GM19240 (cell line): ENCODE results near the gene RANBP9.

Experiments
- DNase-seq: peaks from one replicate; pipeline ENCODE4 v3.0.0; 2011; ENCODE audit warnings: low spot score; ENCODE audit not compliant: insufficient read length

Gene RANBP9

DNA sequence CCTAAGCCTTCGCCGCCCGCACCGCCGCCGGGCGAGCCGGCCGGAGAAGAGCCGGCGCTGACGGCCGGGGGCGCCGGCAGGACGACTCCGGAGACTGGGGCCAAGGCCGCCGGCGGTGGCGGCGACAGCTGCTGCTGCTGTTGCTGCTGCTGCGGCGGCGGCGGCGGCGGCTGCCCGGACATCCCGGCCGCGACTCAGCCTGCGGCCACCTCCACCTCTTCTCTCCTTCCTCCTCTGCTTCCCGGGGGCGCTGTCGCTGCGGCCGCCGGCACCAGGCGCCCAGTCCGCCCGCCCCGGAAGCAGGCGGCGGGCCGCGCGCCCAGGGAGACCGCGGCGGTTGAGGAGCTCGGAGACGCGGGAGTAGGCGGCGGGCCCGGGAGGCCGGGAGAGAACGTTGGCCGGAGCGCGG lies 307 bp downstream of the RANBP9 start:
- DNase-seq, result no peak

DNA sequence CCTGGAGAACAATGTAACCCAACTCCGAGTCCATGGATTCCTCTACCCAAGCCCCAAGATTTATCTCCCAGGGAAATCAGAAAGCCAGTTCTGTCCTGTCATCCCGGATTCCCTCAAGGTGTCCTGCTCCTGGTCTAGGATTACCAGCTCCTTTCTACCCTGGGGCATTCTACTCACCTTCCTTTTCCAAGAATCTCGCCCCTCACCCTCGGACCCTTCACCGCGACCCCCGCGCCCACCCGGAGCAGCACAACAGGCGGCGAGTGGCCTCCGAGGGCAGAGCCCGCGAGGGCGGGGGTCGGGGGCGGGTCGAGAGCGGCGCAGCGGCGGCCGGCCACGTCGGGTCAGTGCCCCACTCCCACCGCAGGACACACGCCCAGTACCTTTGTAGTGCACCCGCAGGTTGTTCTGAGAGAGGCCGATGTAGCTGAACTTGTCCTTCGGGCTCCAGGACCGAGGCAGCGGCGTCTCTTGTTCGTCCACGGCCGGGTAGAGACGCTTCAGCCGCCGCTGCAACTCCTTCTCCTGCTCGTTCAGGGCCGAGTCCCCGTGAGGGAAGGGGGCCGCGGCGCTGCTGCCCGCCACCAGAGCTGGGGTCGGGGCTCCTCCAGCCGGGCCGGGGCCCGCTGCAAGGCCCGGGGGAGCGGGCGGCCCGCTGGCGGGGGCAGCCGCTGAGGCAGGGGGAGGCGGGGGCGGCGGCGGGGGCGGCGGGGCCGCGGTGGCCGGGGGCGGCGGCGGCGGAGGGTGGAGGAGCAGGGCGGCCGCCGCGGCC lies 897 bp downstream of the RANBP9 start:
- no peak for DNase-seq

- no peak for DNase-seq
These were observed 1.7 kb downstream of the RANBP9 start for GRCh38 chr6:13709689-13710551.

DNA sequence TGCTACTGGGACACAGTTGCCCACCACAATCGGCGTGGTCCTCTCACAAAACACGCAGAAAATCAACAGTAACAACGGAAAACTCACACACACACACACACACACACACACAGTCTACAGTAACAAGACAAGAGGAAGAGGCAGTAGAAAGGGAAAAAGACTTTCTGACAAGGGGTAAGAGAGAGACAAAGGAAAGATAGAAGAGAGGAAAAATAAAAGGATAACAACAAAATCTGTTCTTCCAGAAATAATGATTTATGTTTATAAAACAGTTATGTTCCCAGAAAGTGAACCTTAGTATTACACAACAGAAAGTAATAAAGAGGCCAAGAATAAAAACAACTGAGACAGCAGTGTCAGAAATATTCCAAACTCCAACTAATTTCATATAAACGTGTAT lies 2.9 kb downstream of the RANBP9 start:
- no peak for DNase-seq

DNA sequence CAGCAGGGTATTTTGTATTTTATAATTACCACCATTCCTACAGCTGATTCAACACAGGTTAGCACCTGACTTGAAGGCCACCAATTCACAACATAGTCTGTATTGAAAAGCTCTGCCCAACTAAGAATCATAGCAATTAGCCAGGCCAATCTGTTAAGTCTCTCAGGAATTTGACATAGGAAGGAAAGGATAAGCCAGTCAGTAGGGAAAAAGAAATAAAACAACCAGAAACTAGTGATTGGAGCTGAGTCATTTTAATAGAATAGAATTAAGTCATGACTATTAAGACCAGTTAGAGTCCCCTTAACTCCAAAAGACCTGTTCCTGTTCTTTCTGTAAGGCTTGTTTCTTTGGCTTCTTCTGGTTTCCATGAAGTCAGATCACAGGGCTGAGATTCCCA lies 8.1 kb downstream of the RANBP9 start:
- DNase-seq, result no peak

- no peak for DNase-seq
These were observed 8.8 kb downstream of the RANBP9 start for GRCh38 chr6:13702809-13703302.

DNA sequence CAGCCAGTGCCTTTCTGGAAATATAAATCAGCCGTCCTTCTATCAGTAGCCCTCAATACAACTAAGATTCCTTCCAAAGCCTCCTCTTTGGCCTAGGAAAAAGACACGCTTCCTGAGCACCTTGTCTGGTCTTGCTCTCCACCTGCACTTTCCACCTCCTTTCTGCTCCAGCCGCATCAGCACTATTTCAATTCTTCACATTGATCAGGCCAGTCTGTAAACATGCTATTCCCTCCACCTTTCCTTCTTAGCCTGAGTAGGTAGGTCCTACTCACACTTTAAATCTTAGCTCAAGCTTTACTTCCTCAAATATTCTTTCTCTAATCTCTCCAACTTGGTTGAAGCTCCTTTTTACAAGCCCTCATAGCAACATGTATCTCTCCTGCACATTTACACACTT lies 11.4 kb downstream of the RANBP9 start:
- DNase-seq, result no peak

DNA sequence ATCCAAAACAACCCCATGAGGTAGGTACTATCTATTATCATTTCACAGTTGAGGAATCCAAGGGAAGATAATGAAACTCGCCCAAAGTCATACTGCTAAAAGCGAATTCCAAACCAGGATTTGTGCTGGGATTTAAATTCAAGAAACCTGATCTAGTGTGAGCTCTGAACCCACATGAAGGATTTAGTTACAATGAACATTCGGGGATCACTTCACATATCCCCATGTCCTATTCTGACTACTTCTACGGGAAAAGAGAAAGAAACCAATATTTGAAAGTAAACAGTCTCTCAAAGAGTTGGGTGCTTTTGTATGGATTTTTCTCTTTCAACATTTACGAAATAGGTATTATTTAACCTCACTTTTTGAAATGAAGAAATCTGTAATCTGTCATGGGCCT lies 12.9 kb downstream of the RANBP9 start:
- no peak for DNase-seq

DNA sequence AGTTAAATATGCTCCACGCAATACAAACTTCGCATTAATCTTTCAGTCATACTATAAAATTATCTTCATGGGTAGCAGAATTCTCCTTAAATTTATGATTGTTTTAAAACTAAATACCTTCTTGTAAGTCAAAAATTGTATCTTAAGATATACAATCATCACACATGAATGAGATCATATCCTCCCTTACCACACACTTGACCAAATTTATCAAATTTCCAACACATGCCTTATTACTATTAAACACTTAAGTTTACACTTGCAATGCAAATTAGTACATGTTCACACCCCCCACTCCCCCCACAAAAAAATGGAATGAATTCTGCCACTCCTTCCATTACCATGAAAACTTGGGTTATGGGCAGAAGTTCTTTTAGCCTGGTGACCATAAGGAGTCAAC lies 13.8 kb downstream of the RANBP9 start:
- DNase-seq, result no peak

DNA sequence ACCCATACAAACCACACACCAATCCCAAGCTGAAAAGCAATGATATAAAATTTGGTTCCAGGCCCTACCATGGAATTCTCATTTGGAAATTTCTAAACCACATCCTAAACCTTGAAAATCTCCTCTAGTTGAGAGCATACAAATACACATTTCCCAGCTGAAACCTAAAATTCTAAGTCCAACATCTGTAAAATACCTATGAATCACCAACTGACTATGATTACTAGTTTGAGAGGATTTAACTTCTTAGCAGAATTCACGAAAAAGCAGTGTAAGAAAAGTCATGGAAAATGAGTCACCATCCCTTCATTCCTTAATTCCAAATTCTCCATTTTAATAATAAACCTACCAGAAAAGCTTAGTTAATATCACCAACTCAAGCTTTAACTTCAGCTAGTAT lies 15.4 kb downstream of the RANBP9 start:
- no peak for DNase-seq

DNA sequence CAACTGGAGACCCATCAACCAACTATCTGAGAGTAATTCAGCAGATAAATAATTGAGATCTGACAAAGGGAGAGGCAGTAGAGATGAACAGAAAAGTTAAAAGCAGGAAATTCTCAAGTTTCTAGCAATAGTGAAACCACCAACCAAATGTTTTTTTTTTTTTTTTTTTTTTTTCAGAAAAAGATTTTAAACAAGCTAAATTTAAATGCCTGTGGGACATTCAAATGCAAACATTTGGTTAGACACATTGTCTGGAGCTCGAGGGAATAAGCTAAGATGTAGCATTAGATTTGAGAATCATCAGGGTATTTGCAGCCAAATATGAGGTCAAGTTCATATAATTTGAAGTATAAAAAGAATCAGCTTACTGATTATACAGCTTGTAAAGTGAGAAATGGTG lies 16.4 kb downstream of the RANBP9 start:
- DNase-seq, result no peak

DNA sequence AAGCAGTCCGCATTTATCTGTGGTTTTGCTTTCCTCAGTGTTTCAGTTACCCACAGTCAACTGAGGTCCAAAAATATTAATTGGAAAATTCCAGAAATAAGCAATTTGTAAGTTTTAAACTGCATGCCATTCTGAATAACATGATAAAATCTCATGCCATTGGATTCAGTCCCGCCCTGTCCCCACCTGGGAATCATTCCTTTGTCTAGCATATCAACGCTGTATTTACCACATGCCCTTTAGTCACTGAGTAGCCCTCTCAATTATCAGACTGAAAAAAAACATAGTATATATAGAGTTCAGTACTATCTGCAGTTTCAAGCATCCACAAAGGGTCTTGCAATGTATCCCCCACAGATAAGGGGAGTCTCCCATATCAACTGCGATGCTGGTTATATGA lies 17.1 kb downstream of the RANBP9 start:
- no peak for DNase-seq

DNA sequence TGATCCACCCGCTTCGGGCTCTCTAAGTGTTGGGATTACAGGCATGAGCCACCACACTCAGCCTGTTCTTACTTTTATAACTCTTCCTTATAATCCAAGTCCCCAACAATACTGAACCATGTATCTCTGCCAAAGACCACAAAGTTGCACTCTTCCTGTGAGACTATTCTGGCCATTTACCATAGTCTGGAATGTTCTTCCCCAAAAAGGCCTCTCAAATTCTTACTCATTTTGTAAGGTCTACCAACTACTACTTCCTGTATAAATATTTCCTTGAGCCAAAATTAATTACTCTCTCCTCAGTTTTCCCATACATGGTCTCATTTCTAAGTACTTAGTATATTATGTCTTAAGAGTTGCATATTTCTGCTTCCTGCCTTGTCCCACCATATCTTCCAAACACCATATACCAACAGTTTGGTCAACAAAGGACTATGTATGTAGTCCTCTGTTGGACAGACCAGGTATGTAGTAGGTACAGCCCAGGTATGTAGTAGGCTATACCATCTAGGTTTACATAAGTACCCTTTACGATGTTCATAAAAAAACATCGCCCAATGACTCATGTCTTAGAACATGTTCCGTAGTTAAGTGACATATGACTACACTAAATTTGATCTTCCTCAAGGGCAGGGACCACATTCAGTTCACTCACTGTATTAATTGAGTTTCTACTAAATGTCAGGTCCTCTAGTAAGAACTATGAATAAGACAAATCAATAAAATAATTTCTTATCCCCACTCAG lies 22.0 kb downstream of the RANBP9 start:
- no peak for DNase-seq

DNA sequence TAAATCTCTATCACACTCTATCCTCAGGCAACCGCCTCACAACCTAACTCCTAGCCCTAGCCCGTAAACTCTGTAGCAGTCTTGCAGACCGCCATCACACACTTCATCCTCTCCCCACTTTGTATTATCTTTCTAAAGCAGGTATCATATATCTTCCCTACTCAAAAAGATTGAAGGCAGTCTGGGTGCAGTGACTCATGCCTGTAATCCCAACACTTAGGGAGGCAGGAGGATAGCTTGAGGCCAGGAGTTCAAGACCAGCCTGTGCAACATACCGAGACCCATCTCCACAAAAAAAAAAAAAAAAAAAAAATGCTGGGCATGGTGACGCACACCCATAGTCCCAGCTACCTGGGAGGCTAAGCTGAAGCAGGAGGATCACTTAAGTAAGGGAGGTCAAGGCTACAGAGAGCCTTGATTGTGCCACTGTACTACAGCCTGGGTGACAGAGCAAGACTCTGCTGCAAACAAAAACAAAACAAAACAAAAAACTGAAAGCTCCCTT lies 22.9 kb downstream of the RANBP9 start:
- DNase-seq, result no peak

GRCh38 chr6:13687917-13688351 lies 23.7 kb downstream of the RANBP9 start:
- no peak for DNase-seq

DNA sequence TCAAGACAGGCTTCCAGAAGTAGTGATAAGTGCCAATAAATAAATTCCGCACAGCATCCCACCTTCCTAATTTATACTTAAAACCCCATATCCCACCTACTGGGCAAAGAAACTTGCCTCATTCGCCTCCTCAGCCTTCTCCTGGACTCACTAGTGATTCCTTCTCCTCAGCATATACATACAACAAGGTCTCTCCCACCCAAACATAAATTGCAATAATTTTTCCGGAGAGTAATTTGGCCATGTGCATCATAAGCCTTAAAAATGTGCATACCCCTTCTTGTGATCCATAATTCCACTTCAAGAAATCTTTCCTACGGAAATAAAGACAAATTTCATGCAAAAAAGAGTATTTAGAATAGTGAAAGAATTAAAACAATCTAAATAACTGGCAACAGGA lies 26.8 kb downstream of the RANBP9 start:
- DNase-seq, result no peak

DNA sequence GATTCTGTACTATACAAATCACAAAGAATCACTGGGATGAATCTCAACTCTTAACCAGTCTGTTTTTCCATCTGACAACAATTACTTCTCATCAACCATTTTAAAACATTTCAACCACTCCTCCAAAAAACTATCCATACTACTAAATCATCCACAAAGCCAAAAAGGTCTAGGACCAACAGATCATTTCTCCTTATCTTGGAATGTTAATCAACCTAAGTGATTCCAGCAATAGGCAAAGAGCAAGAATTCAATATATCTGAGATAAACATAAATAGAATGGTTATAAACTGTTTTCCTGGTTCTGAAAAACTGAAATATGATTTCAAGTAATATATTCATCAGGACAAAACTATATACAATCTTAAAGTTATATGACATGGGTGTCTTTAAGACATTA lies 28.6 kb downstream of the RANBP9 start:
- DNase-seq, result no peak

DNA sequence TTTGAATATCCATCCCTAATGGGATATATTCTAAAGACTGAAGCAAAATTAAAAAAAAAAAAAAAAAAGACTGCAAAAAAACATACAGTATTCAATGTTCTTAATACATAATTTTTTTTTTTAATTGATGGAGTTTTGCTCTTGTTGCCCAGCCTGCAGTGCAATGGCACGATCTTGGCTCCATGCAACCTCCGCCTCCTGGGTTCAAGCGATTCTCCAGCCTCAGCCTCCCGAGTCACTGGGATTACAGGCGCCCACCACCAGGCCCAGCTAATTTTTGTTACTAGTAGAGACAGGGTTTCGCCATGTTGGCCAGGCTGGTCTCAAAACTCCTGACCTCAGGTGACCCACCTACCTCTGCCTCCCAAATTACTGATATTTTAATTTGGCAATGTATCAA lies 29.3 kb downstream of the RANBP9 start:
- DNase-seq, result no peak

GRCh38 chr6:13681305-13682061 lies 30.2 kb downstream of the RANBP9 start:
- DNase-seq, result no peak

- DNase-seq, result no peak
These were observed 31.1 kb downstream of the RANBP9 start for GRCh38 chr6:13680448-13680968.

GRCh38 chr6:13679996-13680395 lies 31.6 kb downstream of the RANBP9 start:
- no peak for DNase-seq
